WTC11 (cell line): ENCODE results near the gene STX17. TPM values are rescaled to one million over a fixed set of nuclear protein-coding genes. Genes with fewer than 3 reads are reported as not detected.

Experiments
- ATAC-seq: fragments of 200-7000 bp; cut with Tn5 transposase; 2 replicates; pipeline ENCODE4 v1.10.0; 2021; ENCODE audit warnings: mild to moderate bottlenecking, moderate library complexity
- CTCF ChIA-PET: fragments of 300-600 bp; sonication (Branson Sonifier 250); formaldehyde crosslinking; loops from one replicate; lab custom pipeline; 2021; ENCODE audit warnings: antibody characterized with exemption; lab: Charles Lee
- POLR2A ChIA-PET: fragments of 350-600 bp; sonication (Branson Sonifier 250); formaldehyde crosslinking; loops from one replicate; lab custom pipeline; 2021; ENCODE audit warnings: antibody characterized with exemption; lab: Charles Lee
- DNase-seq: peaks from one replicate; pipeline ENCODE4 v3.0.0; 2021; ENCODE audit warnings: low spot score
- H3K27ac Mint-ChIP-seq: 2 replicates; pipeline ENCODE4 v1.8.0; 2021; ENCODE audit warnings: mixed read lengths
- H3K27me3 Mint-ChIP-seq: 2 replicates; pipeline ENCODE4 v1.8.0; 2021; ENCODE audit warnings: low read depth, mild to moderate bottlenecking, moderate library complexity, mixed read lengths
- H3K36me3 Mint-ChIP-seq: 2 replicates; pipeline ENCODE4 v1.8.0; 2021; ENCODE audit warnings: mixed read lengths
- H3K4me1 Mint-ChIP-seq: 2 replicates; pipeline ENCODE4 v1.8.0; 2022; ENCODE audit warnings: mixed read lengths
- H3K4me3 Mint-ChIP-seq: 2 replicates; pipeline ENCODE4 v1.8.0; 2021; ENCODE audit warnings: mild to moderate bottlenecking, moderate library complexity, mixed read lengths
- H3K9me3 Mint-ChIP-seq: 2 replicates; pipeline ENCODE4 v1.8.0; 2021; ENCODE audit warnings: mixed read lengths
- ATF1 ChIP-seq: sonication (generic); formaldehyde crosslinking; IDR thresholded peaks from 2 replicates; pipeline ENCODE4 v1.8.1; 2023; ENCODE audit warnings: mild to moderate bottlenecking, moderate library complexity, missing genetic modification reagents
- FOXP4 ChIP-seq: sonication (generic); formaldehyde crosslinking; IDR thresholded peaks from 2 replicates; pipeline ENCODE4 v1.8.0; 2022; ENCODE audit warnings: mild to moderate bottlenecking, missing genetic modification reagents
- MXD4 ChIP-seq: fragments of 250-450 bp; sonication (Bioruptor Pico); IDR thresholded peaks from 2 replicates; pipeline ENCODE4 v1.8.0; 2021; ENCODE audit warnings: mild to moderate bottlenecking, moderate library complexity, borderline replicate concordance
- NFATC4 ChIP-seq: fragments of 250-450 bp; sonication (Bioruptor Pico); IDR thresholded peaks from 2 replicates; pipeline ENCODE4 v1.9.0; 2021; ENCODE audit warnings: mild to moderate bottlenecking
- NR1H2 ChIP-seq: sonication (generic); formaldehyde crosslinking; IDR thresholded peaks from 2 replicates; pipeline ENCODE4 v1.9.0; 2021; ENCODE audit warnings: mild to moderate bottlenecking, moderate library complexity, missing genetic modification reagents
- NR3C1 ChIP-seq: sonication (generic); formaldehyde crosslinking; conservative IDR thresholded peaks from 2 replicates; pipeline ENCODE4 v1.8.1; 2023; ENCODE audit warnings: low read depth, mild to moderate bottlenecking, missing genetic modification reagents
- RELA ChIP-seq: sonication (generic); formaldehyde crosslinking; IDR thresholded peaks from 2 replicates; pipeline ENCODE4 v1.8.1; 2022; ENCODE audit warnings: missing genetic modification reagents, mild to moderate bottlenecking, borderline replicate concordance
- RORB ChIP-seq: fragments of 250-450 bp; sonication (Bioruptor Pico); IDR thresholded peaks from 2 replicates; pipeline ENCODE4 v1.9.0; 2021; ENCODE audit warnings: mild to moderate bottlenecking
- SMAD3 ChIP-seq: sonication (generic); formaldehyde crosslinking; IDR thresholded peaks from 2 replicates; pipeline ENCODE4 v1.8.0; 2022; ENCODE audit warnings: missing genetic modification reagents, mild to moderate bottlenecking, borderline replicate concordance
- USF2 ChIP-seq: sonication (generic); formaldehyde crosslinking; IDR thresholded peaks from 2 replicates; pipeline ENCODE4 v1.8.1; 2023; ENCODE audit warnings: mild to moderate bottlenecking, missing genetic modification reagents, moderate library complexity
- ZNF138 ChIP-seq: sonication (generic); formaldehyde crosslinking; conservative IDR thresholded peaks from 2 replicates; pipeline ENCODE4 v1.8.1; 2022; ENCODE audit warnings: mild to moderate bottlenecking, moderate library complexity, missing genetic modification reagents
- ZNF281 ChIP-seq: sonication (generic); formaldehyde crosslinking; IDR thresholded peaks from 2 replicates; pipeline ENCODE4 v1.8.0; 2023; ENCODE audit warnings: mild to moderate bottlenecking, missing genetic modification reagents
- ZNF317 ChIP-seq: sonication (generic); formaldehyde crosslinking; IDR thresholded peaks from 2 replicates; pipeline ENCODE4 v1.8.1; 2023; ENCODE audit warnings: low read depth, mild to moderate bottlenecking, moderate library complexity, missing genetic modification reagents, borderline replicate concordance
- ZNF416 ChIP-seq: fragments of 250-450 bp; sonication (Bioruptor Pico); IDR thresholded peaks from 2 replicates; pipeline ENCODE4 v1.9.0; 2021; ENCODE audit warnings: mild to moderate bottlenecking, inconsistent platforms
- ZNF425 ChIP-seq: fragments of 250-450 bp; sonication (Bioruptor Pico); conservative IDR thresholded peaks from 2 replicates; pipeline ENCODE4 v1.9.0; 2021; ENCODE audit warnings: mild to moderate bottlenecking
- ZNF671 ChIP-seq: fragments of 250-450 bp; sonication (Bioruptor Pico); IDR thresholded peaks from 2 replicates; pipeline ENCODE4 v1.8.0; 2021; ENCODE audit warnings: mild to moderate bottlenecking
- total RNA-seq: library from RNA; stranded (reverse); gene quantifications from 3 replicates; pipeline ENCODE4 v1.2.3, GENCODE V29; 2021

Gene STX17
- total RNA-seq, 1 experiment from 2014 or later = 22.1 TPM

DNA sequence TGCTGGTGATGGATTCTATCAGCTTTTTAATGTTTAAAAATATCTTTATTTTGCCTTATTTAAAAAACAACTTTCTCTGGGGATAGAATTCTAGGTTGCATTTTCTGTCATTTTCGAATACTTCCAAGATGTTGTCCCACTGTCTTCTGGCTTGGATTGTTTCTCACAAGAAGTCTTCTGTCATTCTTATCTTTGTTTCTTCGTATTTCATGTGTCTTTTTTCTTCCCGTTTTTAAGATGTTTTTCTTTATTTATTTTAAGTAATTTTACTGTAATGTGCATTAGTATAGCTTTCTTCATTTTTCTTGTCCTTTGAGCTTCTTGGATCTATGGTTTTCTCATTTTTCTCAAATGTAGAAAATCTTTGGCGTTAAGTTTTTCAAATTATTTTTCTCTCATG is 19.1 kb downstream of the STX17 start:
- H3K4me3 Mint-ChIP-seq = no peak overlapping the region
- ChIA-PET POLR2A (no interaction called here), CTCF (no interaction called here)
- H3K36me3 Mint-ChIP-seq = peaks cover 57% of the 10 kb centered on the region
- peak; percentile 88 for TF ChIP-seq ZNF317 (CRISPR knock-in tag)
- TF ChIP-seq RORB = no peak
- ATAC-seq = no peak
- H3K9me3 Mint-ChIP-seq = peaks cover 39% of the 10 kb centered on the region
- peaks cover 17% of the 10 kb centered on the region for H3K4me1 Mint-ChIP-seq
- DNase-seq = no peak
- no peak overlapping the region for H3K27ac Mint-ChIP-seq
- H3K27me3 Mint-ChIP-seq = no peaks in the 10 kb centered on the region

DNA sequence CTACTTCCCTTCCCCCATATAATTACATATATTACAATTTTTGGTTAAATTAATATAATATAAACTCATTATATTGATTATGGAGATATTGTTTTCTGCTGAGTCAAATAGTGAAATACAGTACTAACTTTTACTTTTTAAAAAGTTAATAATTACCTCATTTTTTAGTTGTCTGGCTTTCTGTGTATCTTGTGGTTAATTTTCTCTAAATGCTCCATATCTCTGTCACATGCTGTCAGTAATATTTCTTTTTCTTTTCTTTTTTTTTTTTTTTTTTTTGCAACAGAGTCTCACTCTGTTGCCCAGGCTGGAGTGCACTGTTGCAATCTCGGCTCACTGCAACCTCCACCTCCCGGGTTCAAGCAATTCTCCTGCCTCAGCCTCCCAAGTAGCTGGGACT is 23.2 kb downstream of the STX17 start:
- no peak for ATAC-seq
- ChIA-PET CTCF (no interaction called here), POLR2A (no interaction called here)
- Mint-ChIP-seq H3K27me3 (no peaks in the 10 kb centered on the region), H3K4me1 (no peaks in the 10 kb centered on the region), H3K27ac (no peak overlapping the region), H3K4me3 (no peak overlapping the region), H3K9me3 (peaks cover 30% of the 10 kb centered on the region), H3K36me3 (peaks cover 35% of the 10 kb centered on the region)
- TF ChIP-seq USF2 = no peak
- no peak for TF ChIP-seq NR3C1 (CRISPR knock-in tag)
- TF ChIP-seq ZNF425 (CRISPR knock-in tag) = no peak
- no peak for TF ChIP-seq ZNF281 (CRISPR knock-in tag)
- no peak for TF ChIP-seq ATF1 (CRISPR knock-in tag)
- TF ChIP-seq ZNF671 (CRISPR knock-in tag) = no peak
- no peak for TF ChIP-seq ZNF138 (CRISPR knock-in tag)
- TF ChIP-seq NFATC4 (CRISPR knock-in tag) = no peak
- TF ChIP-seq ZNF416 (CRISPR knock-in tag) = no peak
- TF ChIP-seq FOXP4 (CRISPR knock-in tag) = no peak
- no peak for TF ChIP-seq MXD4 (CRISPR knock-in tag)
- TF ChIP-seq NR1H2 (CRISPR knock-in tag) = no peak
- TF ChIP-seq SMAD3 (CRISPR knock-in tag) = no peak
- no peak for TF ChIP-seq RELA
- DNase-seq = no peak
